ENCODE measurements around the gene C9orf85. TPM values are rescaled to one million over a fixed set of nuclear protein-coding genes. Genes with fewer than 3 reads are reported as not detected.

The C9orf85 gene
- total RNA-seq, 2 experiments from 2014 or later: 5.6 to 14.2 TPM

- H3K9me3 ChIP-seq (ENCODE audit: low read length): peaks cover 19% of the 10 kb centered on the region; the same call in 1 of the 2 replicates
- intact Hi-C loops (cut with micrococcal nuclease; ENCODE audit: unreplicated experiment): no loop called here
- peak overlapping the region; percentile 46 for H3K4me3 ChIP-seq (ENCODE audit: low read depth, low read length, poor library complexity, severe bottlenecking)
- peaks cover 43% of the 10 kb centered on the region for H3K36me3 ChIP-seq (ENCODE audit: insufficient read depth, low read length)
- no TSS peak for BruUV-seq (replicated peaks)
- DNase-seq (ENCODE audit: low spot score): no peak
- TF ChIP-seq CTCF (conservative IDR thresholded peaks at IDR 0.05; ENCODE audit: low read length) (no peak), EZH2phosphoT487 (IDR thresholded peaks at IDR 0.05; ENCODE audit: borderline replicate concordance, low read depth, low read length) (no peak)
- POLR2A ChIA-PET: interaction anchor here (0.6 to 5.8 kb wide), 9 partner anchors 9 to 109 kb away, joined by 3 to 99 read pairs (median 4); partner anchors contain the start of genes ABHD17B and C9orf85
- no peak overlapping the region for H2AFZ ChIP-seq (ENCODE audit: low read length)
- H4K20me1 ChIP-seq (ENCODE audit: insufficient read depth, low read length): no peaks in the 10 kb centered on the region; the same call in 1 of the 2 replicates
- peak overlapping the region; percentile 74 for H3K4me2 ChIP-seq (ENCODE audit: low read length)
- H3K9me2 ChIP-seq (ENCODE audit: insufficient read depth, low read length): no peaks in the 10 kb centered on the region
- peak overlapping the region; percentile 57 for H3K27ac ChIP-seq (ENCODE audit: low read depth, low read length, poor library complexity, severe bottlenecking)
- H3K79me2 ChIP-seq (ENCODE audit: insufficient read depth, low read depth, low read length): peaks cover 100% of the 10 kb centered on the region
- peaks cover 96% of the 10 kb centered on the region for H3K4me1 ChIP-seq (ENCODE audit: insufficient read depth, low read length, poor library complexity, severe bottlenecking)
- CTCF ChIA-PET (ENCODE audit: unreplicated experiment): no interaction called here
Observed at GRCh38 chr9:71890042-71890679, 21.3 kb upstream of the C9orf85 start.

GRCh38 chr9:71891557-71892189 lies 19.8 kb upstream of the C9orf85 start:
- no TSS peak for BruUV-seq (replicated peaks)
- intact Hi-C loops (cut with micrococcal nuclease; ENCODE audit: unreplicated experiment): no loop called here
- Histone ChIP-seq H3K4me3 (ENCODE audit: low read depth, low read length, poor library complexity, severe bottlenecking) (peak overlapping the region; percentile 46), H3K9me3 (ENCODE audit: low read length) (peaks cover 13% of the 10 kb centered on the region; the same call in 1 of the 2 replicates), H3K4me1 (ENCODE audit: insufficient read depth, low read length, poor library complexity, severe bottlenecking) (peaks cover 96% of the 10 kb centered on the region), H4K20me1 (ENCODE audit: insufficient read depth, low read length) (no peaks in the 10 kb centered on the region; the same call in 1 of the 2 replicates), H3K27ac (ENCODE audit: low read depth, low read length, poor library complexity, severe bottlenecking) (peak overlapping the region; percentile 57), H3K36me3 (ENCODE audit: insufficient read depth, low read length) (peaks cover 34% of the 10 kb centered on the region), H2AFZ (ENCODE audit: low read length) (no peak overlapping the region), H3K79me2 (ENCODE audit: insufficient read depth, low read depth, low read length) (peaks cover 100% of the 10 kb centered on the region), H3K9me2 (ENCODE audit: insufficient read depth, low read length) (no peaks in the 10 kb centered on the region), H3K4me2 (ENCODE audit: low read length) (peak overlapping the region; percentile 74)
- ChIA-PET POLR2A (interaction anchor here (0.6 to 3.4 kb wide), 9 partner anchors 11 to 1324 kb away, joined by 3 to 14 read pairs (median 5); partner anchors contain the start of genes ABHD17B and C9orf85), CTCF (ENCODE audit: unreplicated experiment) (no interaction called here)
- DNase-seq (ENCODE audit: low spot score): peak; percentile 41
- TF ChIP-seq CTCF (conservative IDR thresholded peaks at IDR 0.05; ENCODE audit: low read length): no peak
- no peak for TF ChIP-seq EZH2phosphoT487 (IDR thresholded peaks at IDR 0.05; ENCODE audit: borderline replicate concordance, low read depth, low read length)

Data from OCI-LY7 (cell line).